HL-60/S4 (cell line): ENCODE results near the gene COA8.

Experiments used
- in situ Hi-C: fragments of 300-500 bp; cut with MboI; formaldehyde crosslinking; loops from 2 replicates; pipeline ENCODE4 v1.14.3; 2022; ENCODE audit warnings: low sequenced_read_pairs

Gene COA8

DNA sequence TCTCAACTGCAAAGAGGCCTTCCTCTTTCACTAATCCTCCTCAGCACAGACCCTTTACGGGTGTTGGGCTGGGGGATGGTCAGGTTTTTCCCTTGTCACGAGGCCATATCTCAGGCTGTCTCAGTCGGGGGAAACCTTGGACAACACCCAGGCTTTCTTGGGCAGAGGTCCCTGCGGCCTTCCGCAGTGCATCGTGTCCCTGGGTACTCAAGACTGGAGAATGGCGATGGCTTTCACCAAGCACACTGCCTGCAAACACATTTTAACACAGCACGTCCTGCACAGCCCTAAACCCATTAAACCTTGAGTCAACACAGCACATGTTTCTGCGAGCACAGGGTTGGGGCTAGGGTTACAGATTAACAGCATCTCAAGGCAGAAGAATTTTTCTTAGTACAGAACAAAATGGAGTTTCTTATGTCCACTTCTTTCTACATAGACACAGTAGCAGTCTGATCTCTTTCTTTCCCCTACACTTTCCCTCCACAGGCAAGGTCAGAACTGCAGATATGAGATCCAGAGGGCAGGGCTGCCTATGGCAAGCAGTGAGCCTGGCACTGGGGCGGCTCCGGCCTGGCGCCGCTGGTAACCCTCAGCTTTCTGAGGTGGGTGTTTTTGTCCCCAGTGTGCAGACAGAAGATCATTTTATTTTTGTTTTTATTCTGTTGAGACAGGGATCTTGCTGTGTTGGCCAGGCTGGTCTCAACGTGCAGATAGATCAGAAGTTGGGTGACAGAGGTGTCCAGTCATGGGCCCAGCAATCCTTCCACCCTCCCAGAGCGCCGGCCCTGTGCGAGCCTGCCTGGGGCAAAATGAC, 37.1 kb upstream of the COA8 start:
- in situ Hi-C loops, result loop anchor here (25.0 kb wide), 1 partner anchor 438 kb away; the partner anchor contains the start of genes EXOC3L4 and LBHD2

- in situ Hi-C loops, result loop anchor here (25.0 kb wide), 1 partner anchor 439 kb away; the partner anchor contains the start of genes EXOC3L4 and LBHD2
Observed at GRCh38 chr14:103526247-103526913, 36.4 kb upstream of the COA8 start.

GRCh38 chr14:103526914-103527248, 35.9 kb upstream of the COA8 start:
- in situ Hi-C loops, result loop anchor here (25.0 kb wide), 1 partner anchor 440 kb away; the partner anchor contains the start of genes EXOC3L4 and LBHD2

DNA sequence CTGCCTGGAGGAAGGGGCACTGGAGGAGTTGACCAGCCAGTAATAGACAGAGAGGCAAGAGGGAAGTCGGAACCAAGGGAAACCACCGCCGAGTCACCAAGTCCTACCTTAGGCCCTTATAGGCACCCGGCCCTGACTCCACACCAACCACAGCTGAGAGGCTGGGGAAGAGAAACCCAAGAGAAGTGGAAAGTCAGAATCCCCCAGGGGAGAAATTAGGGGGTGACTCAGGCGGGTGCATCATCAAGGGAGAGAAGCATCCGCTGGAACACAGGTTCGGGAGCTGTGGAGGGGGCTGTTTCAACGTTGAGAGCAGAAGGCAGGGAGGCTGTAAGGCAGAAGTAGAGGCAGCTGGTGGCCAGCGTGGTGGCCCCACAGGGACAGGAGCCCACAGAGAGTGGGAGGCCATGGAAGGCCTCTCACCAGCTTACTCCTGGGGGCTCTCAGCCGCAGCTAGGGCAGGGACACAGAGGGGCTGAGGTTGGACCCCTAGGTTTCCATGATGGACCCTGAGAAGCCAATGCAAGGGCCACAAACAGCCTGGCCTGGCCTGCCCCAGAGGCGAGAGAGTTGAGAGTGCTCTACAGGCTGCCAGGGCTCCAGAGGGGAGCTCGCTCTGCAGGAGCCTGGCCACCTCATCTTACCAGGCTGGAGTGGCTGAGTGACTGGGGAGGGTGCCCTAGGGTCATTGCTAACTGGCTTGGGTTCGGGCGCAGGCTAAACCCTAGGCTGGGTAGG, 35.2 kb upstream of the COA8 start:
- in situ Hi-C loops, result loop anchor here (25.0 kb wide), 1 partner anchor 440 kb away; the partner anchor contains the start of genes EXOC3L4 and LBHD2

DNA sequence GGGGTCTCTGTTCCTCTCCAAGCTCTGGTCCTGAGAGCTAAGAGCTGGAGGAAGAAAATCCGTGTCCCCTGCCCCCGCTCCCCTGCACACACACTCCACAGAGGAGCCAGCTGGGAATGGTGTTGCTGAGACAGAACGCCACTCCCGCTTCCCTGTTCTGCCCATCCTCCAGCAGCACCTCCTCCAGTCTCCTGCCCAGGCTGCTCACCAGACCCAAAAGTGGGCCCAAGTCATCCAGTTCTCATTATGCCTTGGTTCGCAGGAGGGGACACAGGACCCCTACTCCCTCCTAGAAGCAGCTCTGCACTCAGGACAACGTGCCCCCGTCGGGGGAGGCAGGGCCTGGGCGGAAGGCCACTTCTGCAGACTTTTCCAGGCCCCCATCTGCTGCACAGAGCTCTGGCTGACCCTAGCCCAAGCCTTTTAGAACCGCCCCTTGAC, 34.6 kb upstream of the COA8 start:
- in situ Hi-C loops, result loop anchor here (25.0 kb wide), 1 partner anchor 441 kb away; the partner anchor contains the start of genes EXOC3L4 and LBHD2

- in situ Hi-C loops, result loop anchor here (25.0 kb wide), 1 partner anchor 441 kb away; the partner anchor contains the start of genes EXOC3L4 and LBHD2
Observed at GRCh38 chr14:103528587-103529382, 34.0 kb upstream of the COA8 start, which contains the start of gene TRMT61A. Gene TRMT61A (plus strand): TSS chr14:103529196. CDS start chr14:103529979, 783 bp downstream.

GRCh38 chr14:103529383-103530365, 33.1 kb upstream of the COA8 start:
- in situ Hi-C loops, result loop anchor here (25.0 kb wide), 1 partner anchor 442 kb away; the partner anchor contains the start of genes EXOC3L4 and LBHD2

GRCh38 chr14:103530390-103530789, 32.4 kb upstream of the COA8 start:
- in situ Hi-C loops, result loop anchor here (25.0 kb wide), 1 partner anchor 443 kb away; the partner anchor contains the start of genes EXOC3L4 and LBHD2

- in situ Hi-C loops, result loop anchor here (25.0 kb wide), 1 partner anchor 444 kb away; the partner anchor contains the start of genes EXOC3L4 and LBHD2
Observed at GRCh38 chr14:103530831-103531230, 31.9 kb upstream of the COA8 start.

DNA sequence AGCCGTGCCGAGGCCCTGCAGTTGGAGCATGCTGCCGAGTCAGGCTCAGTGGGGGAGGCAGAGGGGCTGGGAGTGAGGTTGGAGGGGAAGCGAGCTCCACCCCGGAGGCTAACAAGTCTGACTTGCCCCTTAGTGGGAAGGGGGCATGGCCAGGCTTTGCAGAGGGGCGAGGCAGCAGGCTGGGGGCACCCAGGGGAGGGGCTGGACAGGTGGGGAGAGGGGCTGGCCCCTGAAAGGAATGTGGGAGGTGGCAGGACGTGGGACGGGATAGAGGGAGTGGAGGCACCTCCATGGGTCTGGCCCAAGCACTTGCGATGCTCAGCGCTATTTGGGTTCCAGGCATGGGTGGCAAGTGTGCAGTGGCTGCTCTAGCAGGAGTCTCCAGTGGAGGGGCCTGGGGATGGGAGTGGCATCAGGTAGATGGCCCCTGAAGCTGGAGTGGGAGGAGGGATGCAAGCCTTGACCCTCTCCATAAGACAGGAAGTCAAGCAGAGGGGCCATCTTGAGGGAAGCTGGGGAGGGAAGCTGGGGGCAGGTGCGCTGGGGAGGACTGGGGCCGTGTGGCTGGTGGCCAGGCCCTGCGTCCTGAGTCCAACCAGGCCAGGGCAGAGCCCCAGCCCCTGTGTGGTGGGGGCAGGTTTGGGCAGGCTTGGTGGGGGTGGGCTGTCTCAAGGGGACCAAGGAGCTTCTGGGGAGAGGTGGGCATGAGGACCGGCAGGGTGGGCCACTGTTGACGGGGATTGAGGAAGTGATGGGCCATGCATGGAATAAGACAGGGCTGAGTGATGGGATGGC, 31.1 kb upstream of the COA8 start:
- in situ Hi-C loops, result loop anchor here (25.0 kb wide), 1 partner anchor 444 kb away; the partner anchor contains the start of genes EXOC3L4 and LBHD2

DNA sequence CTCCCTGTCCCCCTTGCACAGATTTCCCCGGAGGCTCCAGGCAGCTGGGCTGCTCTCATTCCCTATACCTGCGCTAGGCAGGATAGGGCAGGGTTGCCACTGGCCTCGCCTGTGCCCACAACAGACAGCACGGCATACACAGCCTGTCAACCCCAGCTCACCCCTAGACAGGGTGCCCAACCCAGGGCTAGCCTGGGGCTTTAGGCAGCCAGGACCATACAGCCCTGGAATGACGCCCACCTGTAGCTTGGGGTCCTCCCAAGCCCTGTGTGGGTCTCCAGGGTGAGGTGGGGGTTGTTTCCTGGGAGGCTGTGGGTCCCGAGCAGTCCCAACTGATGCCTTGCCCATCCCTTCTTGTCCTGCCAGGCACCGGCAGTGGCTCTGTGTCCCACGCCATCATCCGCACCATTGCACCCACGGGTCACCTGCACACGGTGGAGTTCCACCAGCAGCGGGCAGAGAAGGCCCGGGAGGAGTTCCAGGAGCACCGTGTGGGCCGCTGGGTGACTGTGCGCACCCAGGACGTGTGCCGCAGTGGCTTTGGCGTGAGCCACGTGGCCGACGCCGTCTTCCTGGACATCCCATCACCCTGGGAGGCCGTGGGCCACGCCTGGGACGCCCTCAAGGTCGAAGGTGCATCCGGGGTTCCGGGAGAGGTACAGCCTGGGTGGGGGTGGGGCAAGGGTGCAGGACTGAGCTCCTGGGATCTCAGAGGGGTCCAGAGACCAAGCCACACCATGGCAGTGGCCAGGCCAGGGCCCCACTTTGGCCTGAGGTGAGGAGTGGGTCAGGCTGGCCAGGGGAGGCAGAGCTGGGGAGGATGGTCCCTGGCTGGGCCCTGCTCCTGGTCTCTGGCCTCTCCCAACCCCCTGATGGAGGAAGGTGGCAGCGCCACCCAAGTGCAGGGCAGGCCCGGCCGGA, 30.3 kb upstream of the COA8 start:
- in situ Hi-C loops, result loop anchor here (25.0 kb wide), 1 partner anchor 445 kb away; the partner anchor contains the start of genes EXOC3L4 and LBHD2

DNA sequence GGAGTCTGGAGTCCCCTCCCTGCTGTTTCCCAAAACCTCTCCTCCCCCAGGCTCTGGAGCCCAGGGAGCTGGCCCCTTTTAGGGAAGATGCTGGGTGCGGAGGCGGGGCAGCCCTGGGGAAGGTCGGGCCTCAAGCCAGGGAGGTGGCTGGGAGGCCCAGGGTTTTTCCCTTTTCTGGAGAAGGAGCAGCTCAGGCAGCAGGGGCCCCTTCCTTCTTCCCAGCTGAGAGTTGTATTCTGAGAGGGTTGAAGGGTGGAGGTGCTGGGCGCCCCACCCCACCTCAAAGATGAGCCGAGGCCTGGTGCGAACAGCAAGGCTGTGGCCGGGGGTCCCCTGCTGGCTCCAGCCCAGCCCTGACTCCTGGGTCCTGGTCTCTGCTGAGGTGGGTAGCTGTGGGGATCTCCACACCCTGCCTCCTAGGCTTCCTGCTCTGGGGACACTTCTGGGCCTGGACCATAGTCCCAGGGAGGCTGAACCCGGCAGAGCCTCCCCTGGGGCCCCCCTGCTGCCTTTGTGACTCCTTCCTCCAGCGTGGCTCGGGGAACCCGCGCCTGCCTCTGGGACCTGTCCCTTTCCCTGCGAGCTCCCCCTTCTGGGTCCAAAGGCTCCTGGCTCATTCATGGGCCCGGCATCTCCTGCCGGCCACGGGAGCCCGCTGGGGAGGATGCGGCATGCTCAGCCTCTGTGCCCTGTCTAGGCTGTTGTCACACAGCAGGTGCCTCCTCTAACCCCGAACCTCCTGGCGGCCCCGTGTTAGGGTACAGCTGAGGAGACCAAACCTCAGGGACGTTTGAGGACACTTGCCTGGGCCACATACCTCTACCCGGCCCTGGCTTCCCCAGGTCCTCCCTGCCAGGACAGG, 29.4 kb upstream of the COA8 start:
- in situ Hi-C loops, result loop anchor here (25.0 kb wide), 1 partner anchor 446 kb away; the partner anchor contains the start of genes EXOC3L4 and LBHD2

DNA sequence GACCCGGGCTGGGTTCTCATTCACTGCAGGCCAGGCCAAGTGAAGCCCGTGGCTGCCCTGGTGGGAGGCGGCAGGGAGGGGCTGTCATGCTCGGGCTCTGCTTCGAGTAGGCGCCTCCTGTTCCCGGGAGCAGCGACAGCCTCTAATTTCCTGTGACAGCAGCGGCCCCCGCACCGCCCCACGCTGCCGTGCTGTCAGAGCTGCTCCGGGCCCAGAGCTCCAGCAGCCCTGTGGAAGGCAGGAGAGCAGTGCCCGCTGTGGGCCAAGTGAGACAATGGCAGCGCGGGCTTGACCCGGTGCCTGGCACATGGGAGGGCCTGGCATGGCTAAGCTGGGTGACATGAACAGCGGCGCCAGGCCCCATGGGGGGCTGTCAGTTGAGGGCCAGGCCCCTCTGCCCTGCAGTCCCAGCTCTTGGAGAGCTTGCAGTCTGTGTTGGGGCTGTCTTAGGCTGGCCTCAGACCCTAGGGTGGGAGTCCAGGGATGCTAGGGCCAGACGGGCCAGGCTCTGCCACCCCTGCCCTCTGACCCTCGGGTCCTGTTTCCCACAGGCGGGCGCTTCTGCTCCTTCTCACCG, 28.7 kb upstream of the COA8 start:
- in situ Hi-C loops, result loop anchor here (25.0 kb wide), 1 partner anchor 447 kb away; the partner anchor contains the start of genes EXOC3L4 and LBHD2

- in situ Hi-C loops, result loop anchor here (25.0 kb wide), 1 partner anchor 447 kb away; the partner anchor contains the start of genes EXOC3L4 and LBHD2
Observed at GRCh38 chr14:103534576-103535061, 28.1 kb upstream of the COA8 start.
